ENCODE data around the gene YBEY.
"Not testable (repeated sequence)": the region's sequence is repeated elsewhere in the genome, so short reads cannot be mapped to it uniquely, and the experiment has no call there.

The YBEY gene

GRCh38 chr21:46307625-46308024 is 21.5 kb downstream of the YBEY start:
- H3K27ac ChIP-seq = no peak overlapping the region
- no peak for TF ChIP-seq ZFX (IDR thresholded peaks at IDR 0.05)
- no peak for TF ChIP-seq CTCF (conservative IDR thresholded peaks at IDR 0.05)

GRCh38 chr21:46308431-46308830 is 22.3 kb downstream of the YBEY start:
- no peak overlapping the region for H3K27ac ChIP-seq
- no peak for TF ChIP-seq CTCF (conservative IDR thresholded peaks at IDR 0.05)
- TF ChIP-seq ZFX (IDR thresholded peaks at IDR 0.05) = no peak

GRCh38 chr21:46310260-46310659 is 24.1 kb downstream of the YBEY start:
- H3K27ac ChIP-seq = not testable (repeated sequence)

DNA sequence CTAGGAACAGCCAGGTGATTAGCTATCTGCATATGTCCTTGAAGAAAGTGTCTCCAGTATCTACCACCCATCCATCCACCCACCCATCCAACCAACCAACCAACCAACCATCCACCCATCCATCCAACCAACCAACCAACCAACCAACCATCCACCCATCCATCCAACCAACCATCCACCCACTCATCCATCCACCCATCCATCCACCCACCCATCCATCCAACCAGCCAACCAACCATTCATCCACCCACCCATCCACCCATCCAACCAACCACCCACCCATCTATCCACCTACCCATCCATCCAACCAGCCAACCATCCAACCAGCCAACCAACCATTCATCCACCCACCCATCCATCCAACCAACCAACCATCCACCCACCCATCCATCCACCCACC is 25.4 kb downstream of the YBEY start:
- no peak overlapping the region for H3K27ac ChIP-seq
- TF ChIP-seq CTCF (conservative IDR thresholded peaks at IDR 0.05) (no peak), ZFX (IDR thresholded peaks at IDR 0.05) (no peak)

GRCh38 chr21:46312949-46313348 is 26.8 kb downstream of the YBEY start:
- TF ChIP-seq CTCF (conservative IDR thresholded peaks at IDR 0.05) (no peak), ZFX (IDR thresholded peaks at IDR 0.05) (no peak)
- H3K27ac ChIP-seq = no peak overlapping the region

- no peak overlapping the region for H3K27ac ChIP-seq
- TF ChIP-seq CTCF (conservative IDR thresholded peaks at IDR 0.05) (no peak), ZFX (IDR thresholded peaks at IDR 0.05) (no peak)
These were observed 28.4 kb downstream of the YBEY start for GRCh38 chr21:46314441-46315020.

DNA sequence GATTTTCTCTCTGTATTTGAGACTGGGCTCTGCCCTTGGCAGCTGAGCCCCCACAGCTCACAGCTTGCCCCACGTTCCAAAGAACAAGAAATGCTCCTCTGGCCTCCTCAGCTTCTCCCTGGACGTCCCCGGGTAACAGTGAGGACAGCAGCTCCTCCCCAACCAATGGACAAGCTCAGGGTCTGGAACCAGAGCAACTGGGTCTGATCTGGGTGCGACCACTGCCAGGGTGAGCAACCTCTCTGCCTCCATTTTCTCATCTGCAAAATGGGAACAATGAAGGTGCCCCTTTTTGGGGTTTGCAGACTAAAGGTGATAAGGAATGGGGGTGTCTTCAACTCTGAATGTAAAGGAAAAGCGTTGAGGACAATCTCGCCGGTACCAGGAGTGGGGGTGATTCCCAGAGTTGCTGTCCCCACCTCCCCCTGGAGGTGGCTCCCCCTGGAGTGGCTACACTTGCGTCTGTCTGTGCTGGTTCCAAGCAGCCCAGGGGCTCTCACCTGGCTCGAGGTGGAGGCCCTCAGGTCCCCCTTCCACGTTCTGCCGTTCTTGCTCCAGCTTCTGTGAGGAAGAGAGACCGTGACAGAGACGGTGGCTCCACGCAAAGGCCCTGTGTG is 30.7 kb downstream of the YBEY start:
- TF ChIP-seq ZFX (IDR thresholded peaks at IDR 0.05) (no peak), CTCF (conservative IDR thresholded peaks at IDR 0.05) (no peak)
- no peak overlapping the region for H3K27ac ChIP-seq

All from C4-2B (cell line).